ENCODE data around the gene AP1M1. TPM values are rescaled to one million over a fixed set of nuclear protein-coding genes. Genes with fewer than 3 reads are reported as not detected.

The AP1M1 gene
- total and polyA plus RNA-seq, 4 donors = 31.2 to 85.7 (median 54.2) TPM

DNA sequence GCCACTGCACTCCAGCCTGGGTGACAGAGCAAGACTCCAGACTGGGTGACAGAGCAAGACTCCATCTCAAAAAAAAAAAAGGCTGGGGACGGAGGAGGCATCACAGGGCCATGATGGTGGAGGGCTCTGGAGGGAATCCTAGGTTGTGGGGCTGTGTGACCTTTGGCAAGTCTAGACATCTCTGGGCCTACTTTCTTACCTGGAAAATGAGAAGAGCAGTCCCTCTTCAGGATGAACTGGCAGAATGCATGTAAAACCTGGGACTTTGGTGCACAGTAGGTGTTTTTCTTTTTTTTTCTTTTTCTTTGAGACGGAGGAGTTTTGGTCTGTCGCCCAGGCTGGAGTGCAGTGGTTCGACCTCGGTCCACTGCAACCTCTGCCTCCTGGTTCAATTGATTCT lies 38.1 kb upstream of the AP1M1 start:
- no peak overlapping the region for H3K27ac ChIP-seq (ENCODE audit: low read depth in 1 of 2, low read length in 1 of 2)
- TF ChIP-seq, protein P1, sequence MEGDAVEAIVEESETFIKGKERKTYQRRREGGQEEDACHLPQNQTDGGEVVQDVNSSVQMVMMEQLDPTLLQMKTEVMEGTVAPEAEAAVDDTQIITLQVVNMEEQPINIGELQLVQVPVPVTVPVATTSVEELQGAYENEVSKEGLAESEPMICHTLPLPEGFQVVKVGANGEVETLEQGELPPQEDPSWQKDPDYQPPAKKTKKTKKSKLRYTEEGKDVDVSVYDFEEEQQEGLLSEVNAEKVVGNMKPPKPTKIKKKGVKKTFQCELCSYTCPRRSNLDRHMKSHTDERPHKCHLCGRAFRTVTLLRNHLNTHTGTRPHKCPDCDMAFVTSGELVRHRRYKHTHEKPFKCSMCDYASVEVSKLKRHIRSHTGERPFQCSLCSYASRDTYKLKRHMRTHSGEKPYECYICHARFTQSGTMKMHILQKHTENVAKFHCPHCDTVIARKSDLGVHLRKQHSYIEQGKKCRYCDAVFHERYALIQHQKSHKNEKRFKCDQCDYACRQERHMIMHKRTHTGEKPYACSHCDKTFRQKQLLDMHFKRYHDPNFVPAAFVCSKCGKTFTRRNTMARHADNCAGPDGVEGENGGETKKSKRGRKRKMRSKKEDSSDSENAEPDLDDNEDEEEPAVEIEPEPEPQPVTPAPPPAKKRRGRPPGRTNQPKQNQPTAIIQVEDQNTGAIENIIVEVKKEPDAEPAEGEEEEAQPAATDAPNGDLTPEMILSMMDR (IDR thresholded peaks at IDR 0.05; ENCODE audit: control extremely low read depth, extremely low read depth) = no peak
- no peak for DNase-seq
- WGBS, 2 donors = 94% methylated on average over 5 of the region's 5 CpGs
- no peak overlapping the region for H3K9ac ChIP-seq (ENCODE audit: insufficient read depth in 1 of 2, low read length in 2 of 2)
- no peak overlapping the region for H3K4me3 ChIP-seq
- peaks cover 0 to 3% (median 0%) of the 10 kb centered on the region in 4 donors for H3K36me3 ChIP-seq (ENCODE audit: control insufficient read depth in 4 of 4, insufficient read depth in 4 of 4, low read length in 4 of 4)
- H3K27me3 ChIP-seq (ENCODE audit: control insufficient read depth in 3 of 3, insufficient read depth in 3 of 3, low read length in 2 of 3) = no peaks in the 10 kb centered on the region
- no peak for ATAC-seq (ENCODE audit: insufficient read depth, low FRiP score)
- H3K4me1 ChIP-seq (ENCODE audit: control insufficient read depth in 5 of 5, insufficient read depth in 5 of 5, low read length in 5 of 5) = no peaks in the 10 kb centered on the region
- H3K9me3 ChIP-seq (ENCODE audit: control insufficient read depth in 4 of 4, insufficient read depth in 3 of 4, low read length in 3 of 4) = no peaks in the 10 kb centered on the region

DNA sequence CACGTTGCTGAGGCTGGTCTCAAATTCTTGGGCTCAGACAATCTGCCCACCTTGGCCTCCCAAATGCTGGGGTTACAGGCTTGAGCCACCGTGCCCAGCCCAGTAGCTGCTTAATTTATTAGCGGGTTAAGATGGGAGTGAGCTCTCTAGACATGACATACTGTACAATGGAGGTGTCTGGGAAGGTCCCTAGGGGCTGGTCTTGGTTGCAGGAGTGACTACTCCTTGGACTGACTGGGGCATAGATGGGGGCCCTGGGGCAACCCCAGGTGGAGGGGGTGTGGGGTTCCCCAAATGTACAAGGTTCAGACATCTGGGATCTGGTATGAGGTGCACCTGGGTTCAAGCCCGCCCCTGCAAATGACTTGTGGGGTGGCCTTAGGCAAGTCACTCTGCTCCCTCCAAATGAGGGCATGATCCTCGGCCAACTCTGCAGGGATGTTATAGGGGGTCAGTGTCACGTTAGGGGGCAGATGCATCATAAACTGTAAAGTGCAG lies 37.2 kb upstream of the AP1M1 start:
- Histone ChIP-seq H3K27ac (ENCODE audit: low read depth in 1 of 2, low read length in 1 of 2) (no peak overlapping the region), H3K9ac (ENCODE audit: insufficient read depth in 1 of 2, low read length in 2 of 2) (no peak overlapping the region), H3K4me1 (ENCODE audit: control insufficient read depth in 5 of 5, insufficient read depth in 5 of 5, low read length in 5 of 5) (no peaks in the 10 kb centered on the region), H3K27me3 (ENCODE audit: control insufficient read depth in 3 of 3, insufficient read depth in 3 of 3, low read length in 2 of 3) (no peaks in the 10 kb centered on the region), H3K36me3 (ENCODE audit: control insufficient read depth in 4 of 4, insufficient read depth in 4 of 4, low read length in 4 of 4) (peaks cover 0 to 3% (median 0%) of the 10 kb centered on the region in 4 donors), H3K9me3 (ENCODE audit: control insufficient read depth in 4 of 4, insufficient read depth in 3 of 4, low read length in 3 of 4) (no peaks in the 10 kb centered on the region), H3K4me3 (no peak overlapping the region)
- TF ChIP-seq, protein P1 (IDR thresholded peaks at IDR 0.05; ENCODE audit: control extremely low read depth, extremely low read depth) = no peak
- DNase-seq = no peak
- ATAC-seq (ENCODE audit: insufficient read depth, low FRiP score) = no peak
- 68 to 84% methylated on average over 6 of the region's 6 CpGs for WGBS, 2 donors

DNA sequence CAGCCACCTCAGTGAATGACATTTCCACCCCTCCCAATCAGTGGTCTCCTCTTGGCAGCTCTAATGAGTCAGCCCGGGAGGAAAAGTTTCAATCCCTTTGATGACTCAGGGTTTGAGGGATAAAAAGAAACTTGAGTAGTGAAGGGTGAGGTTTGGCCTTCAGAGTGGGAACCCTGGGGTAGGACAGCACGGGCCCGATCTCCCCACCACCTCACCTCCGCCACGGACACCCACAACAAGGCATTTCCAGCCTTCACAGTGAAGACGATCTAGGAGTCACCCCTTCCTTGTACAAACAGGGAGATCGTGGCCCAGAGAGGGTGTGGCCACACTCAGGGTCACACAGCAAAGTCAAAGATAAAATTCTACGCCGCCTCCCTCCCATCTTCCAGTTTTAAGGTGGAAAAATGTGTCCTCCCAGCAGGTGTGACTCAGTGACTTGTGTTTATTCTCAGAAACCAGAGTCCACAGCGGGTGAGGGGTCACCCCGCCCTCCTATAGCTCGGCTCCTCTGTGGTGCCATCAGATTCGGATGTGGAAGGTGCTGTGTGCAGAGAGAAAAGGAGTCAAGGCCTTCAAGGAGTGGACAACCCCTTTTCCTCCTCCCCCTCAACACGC lies 36.7 kb upstream of the AP1M1 start:
- DNase-seq (no peak), ATAC-seq (ENCODE audit: insufficient read depth, low FRiP score) (no peak)
- WGBS, 2 donors = 70 to 77% methylated on average over 14 of the region's 14 CpGs
- H3K9ac ChIP-seq (ENCODE audit: insufficient read depth in 1 of 2, low read length in 2 of 2) = no peak overlapping the region
- no peak overlapping the region for H3K4me3 ChIP-seq
- TF ChIP-seq, protein P1 (IDR thresholded peaks at IDR 0.05; ENCODE audit: control extremely low read depth, extremely low read depth) = no peak
- no peaks in the 10 kb centered on the region for H3K4me1 ChIP-seq (ENCODE audit: control insufficient read depth in 5 of 5, insufficient read depth in 5 of 5, low read length in 5 of 5)
- no peak overlapping the region for H3K27ac ChIP-seq (ENCODE audit: low read depth in 1 of 2, low read length in 1 of 2)
- peaks cover 0 to 3% (median 0%) of the 10 kb centered on the region in 4 donors for H3K36me3 ChIP-seq (ENCODE audit: control insufficient read depth in 4 of 4, insufficient read depth in 4 of 4, low read length in 4 of 4)
- H3K9me3 ChIP-seq (ENCODE audit: control insufficient read depth in 4 of 4, insufficient read depth in 3 of 4, low read length in 3 of 4) = no peaks in the 10 kb centered on the region
- H3K27me3 ChIP-seq (ENCODE audit: control insufficient read depth in 3 of 3, insufficient read depth in 3 of 3, low read length in 2 of 3) = no peaks in the 10 kb centered on the region

DNA sequence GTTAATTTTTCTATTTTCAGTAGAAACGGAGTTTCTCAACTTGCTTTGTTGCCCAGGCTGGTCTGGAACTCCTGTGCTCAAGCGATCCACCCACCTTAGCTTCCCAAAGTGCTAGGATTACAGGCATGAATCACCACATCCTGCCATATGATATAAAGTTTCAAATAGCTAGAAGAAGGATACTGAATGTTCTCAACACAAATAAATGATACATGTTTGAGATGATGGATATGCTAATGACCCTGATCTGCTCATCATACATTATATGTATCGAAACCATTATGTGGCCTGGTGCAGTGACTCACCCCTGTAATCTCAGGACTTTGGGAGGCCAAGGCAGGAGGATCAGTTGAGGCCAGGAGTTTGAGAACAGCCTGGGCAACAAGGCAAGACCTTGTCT lies 35.9 kb upstream of the AP1M1 start:
- whole genome bisulfite sequencing, 2 donors = 74 to 76% methylated on average over 3 of the region's 3 CpGs
- no peak overlapping the region for H3K4me3 ChIP-seq
- no peaks in the 10 kb centered on the region for H3K9me3 ChIP-seq (ENCODE audit: control insufficient read depth in 4 of 4, insufficient read depth in 3 of 4, low read length in 3 of 4)
- H3K9ac ChIP-seq (ENCODE audit: insufficient read depth in 1 of 2, low read length in 2 of 2) = no peak overlapping the region
- no peak overlapping the region for H3K27ac ChIP-seq (ENCODE audit: low read depth in 1 of 2, low read length in 1 of 2)
- H3K36me3 ChIP-seq (ENCODE audit: control insufficient read depth in 4 of 4, insufficient read depth in 4 of 4, low read length in 4 of 4) = peaks cover 0 to 3% (median 0%) of the 10 kb centered on the region in 4 donors
- no peaks in the 10 kb centered on the region for H3K27me3 ChIP-seq (ENCODE audit: control insufficient read depth in 3 of 3, insufficient read depth in 3 of 3, low read length in 2 of 3)
- DNase-seq (no peak), ATAC-seq (ENCODE audit: insufficient read depth, low FRiP score) (no peak)
- TF ChIP-seq, protein P1 (IDR thresholded peaks at IDR 0.05; ENCODE audit: control extremely low read depth, extremely low read depth) = no peak
- no peaks in the 10 kb centered on the region for H3K4me1 ChIP-seq (ENCODE audit: control insufficient read depth in 5 of 5, insufficient read depth in 5 of 5, low read length in 5 of 5)

Measured in lung (tissue), 12 donors.